ENCODE measurements around the gene NAA80.
"Not testable (repeated sequence)": the region's sequence is repeated elsewhere in the genome, so short reads cannot be mapped to it uniquely, and the experiment has no call there.

Gene NAA80

DNA sequence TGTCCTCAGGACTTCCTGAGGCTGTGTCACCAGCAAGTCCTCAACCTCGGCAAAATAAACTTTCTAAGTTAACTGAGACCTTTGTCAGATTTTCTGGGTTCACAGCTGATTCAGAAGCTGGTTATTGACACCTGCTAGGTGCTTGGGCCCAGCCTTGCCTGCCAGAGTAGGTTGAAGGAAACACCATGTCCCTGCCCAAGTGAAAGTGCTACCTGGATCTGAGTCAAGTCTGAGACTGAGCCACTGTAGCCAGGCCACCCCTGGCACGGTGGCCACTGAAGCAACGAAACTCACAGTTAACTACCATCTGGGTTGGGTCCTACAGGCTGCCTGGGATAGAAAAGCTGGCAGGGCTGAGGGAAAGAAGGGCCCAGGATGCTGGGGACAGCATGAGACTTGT is 15.1 kb upstream of the NAA80 start:
- no peak for DNase-seq (ENCODE audit: low read depth in 2 of 2)

DNA sequence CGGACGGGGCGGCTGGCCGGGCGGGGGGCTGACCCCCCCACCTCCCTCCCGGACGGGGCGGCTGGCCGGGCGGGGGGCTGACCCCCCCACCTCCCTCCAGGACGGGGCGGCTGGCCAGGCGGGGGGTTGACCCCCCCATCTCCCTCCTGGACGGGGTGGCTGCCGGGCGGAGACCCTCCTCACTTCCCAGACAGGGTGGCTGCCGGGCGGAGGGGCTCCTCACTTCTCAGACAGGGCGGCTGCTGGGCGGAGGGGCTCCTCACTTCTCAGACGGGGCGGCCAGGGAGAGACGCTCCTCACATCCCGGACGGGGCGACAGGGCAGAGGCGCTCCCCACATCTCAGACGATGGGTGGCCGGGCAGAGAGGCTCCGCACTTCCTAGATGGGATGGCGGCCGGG is 12.8 kb upstream of the NAA80 start:
- DNase-seq (ENCODE audit: low read depth in 2 of 2) = not testable (repeated sequence)

DNA sequence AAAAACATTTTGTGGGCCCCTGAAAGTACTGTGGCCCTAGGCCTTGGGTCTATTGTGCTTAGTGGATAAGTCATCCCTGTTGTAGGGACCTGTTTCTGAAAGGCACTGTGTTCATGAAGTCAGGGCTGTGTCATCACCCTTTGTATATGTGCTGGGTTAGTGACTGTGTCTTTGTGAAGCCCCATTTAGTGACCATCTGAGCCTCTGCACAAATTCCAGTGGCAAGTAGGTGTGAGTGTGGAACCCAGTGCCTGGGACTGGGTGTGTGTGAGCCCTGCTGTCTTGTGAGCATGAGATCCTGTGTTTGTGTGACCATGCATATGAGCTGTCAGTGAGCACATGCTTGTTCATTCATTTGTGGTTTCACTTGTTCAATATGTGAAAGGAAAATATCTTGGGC is 5.4 kb upstream of the NAA80 start:
- no peak for DNase-seq (ENCODE audit: low read depth in 2 of 2)

DNA sequence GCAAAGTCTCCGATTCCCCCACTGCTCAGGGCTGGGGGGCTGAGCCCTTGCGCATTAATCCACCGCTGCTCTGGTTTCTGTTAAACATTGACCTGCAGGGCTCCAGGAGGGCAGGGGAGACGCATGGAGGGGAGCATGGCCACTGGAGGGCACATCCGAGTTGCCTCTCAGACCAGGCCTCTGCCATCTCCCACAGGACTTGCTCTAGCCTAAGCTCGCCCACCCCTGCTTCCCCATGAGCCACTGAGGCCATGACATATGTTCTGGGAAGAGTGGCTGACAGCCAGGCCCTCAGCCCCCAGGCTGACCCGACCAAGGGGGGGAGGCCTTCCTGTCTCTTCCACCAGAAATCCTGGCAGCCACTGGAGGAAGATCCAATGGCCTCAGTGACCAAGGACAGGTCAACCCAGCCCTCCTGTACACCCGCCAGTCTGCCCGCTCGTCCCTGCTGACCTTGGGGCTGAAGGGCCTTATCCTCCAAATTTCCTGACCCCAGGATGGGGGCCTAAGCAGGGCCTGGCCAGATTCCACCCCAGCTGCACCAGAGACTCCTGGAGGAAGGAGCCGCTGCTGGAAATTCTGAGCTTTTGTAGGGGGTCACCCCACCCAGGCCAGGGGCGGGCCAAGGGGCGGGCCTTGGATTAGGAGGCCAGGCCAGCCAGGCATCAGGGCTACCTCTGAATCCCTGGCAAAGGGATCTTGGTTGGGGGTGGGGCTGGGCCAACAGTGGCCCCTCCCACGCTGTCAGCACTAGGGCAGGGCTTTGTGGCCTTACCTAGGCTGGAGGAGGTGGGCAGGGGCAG is 4.0 kb upstream of the NAA80 start, which contains the start of gene HYAL1:
TSS of gene HYAL1 (minus strand) at position 562 of the 803 bp plus-strand sequence. CDS start 618 bp downstream, outside the sequence.
- no peak for DNase-seq (ENCODE audit: low read depth in 2 of 2)

DNA sequence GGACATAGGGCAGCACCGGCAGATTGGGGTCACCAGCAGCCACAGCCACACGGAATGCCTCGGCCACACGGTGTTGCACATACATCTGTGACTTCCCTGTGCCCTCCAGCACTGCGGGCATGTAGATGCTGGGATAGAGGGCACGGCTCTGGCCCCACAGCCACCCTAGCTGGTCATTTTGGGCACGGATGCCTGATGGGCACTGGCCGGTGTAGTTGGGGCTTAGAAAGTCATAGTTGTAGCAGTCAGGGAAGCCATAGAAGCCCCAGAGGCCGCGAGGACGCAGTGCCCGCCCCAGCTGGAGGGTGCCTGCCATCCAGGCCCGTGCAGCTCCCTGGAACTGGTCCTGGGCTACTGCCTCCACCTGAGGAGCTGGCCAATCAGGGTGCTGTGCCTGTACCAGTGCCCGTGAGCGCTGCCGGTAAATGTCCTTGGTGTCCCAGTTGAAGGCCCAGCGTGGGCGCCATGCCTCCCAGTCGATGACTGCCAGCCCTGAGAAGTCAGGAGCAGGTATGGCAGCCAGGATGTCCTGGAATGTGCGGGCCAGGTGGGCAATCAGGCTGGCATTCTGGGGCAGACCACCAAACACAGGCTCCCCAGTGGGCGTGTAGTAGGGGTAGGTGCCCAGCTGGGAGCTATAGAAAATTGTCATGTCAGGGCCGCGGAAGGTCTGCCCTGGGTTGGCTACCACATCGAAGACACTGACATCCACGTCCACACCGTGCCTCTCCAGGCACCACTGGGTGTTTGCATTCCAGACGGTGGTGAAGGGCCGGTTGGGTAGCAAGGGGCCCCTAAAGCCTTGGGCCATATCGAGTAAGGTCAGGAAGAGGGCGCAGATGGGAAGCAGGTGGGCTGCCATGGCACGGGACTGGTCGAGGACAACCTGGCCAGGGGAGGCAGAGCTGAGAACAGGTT is 3.1 kb upstream of the NAA80 start:
- DNase-seq (ENCODE audit: low read depth in 2 of 2) = no peak

DNA sequence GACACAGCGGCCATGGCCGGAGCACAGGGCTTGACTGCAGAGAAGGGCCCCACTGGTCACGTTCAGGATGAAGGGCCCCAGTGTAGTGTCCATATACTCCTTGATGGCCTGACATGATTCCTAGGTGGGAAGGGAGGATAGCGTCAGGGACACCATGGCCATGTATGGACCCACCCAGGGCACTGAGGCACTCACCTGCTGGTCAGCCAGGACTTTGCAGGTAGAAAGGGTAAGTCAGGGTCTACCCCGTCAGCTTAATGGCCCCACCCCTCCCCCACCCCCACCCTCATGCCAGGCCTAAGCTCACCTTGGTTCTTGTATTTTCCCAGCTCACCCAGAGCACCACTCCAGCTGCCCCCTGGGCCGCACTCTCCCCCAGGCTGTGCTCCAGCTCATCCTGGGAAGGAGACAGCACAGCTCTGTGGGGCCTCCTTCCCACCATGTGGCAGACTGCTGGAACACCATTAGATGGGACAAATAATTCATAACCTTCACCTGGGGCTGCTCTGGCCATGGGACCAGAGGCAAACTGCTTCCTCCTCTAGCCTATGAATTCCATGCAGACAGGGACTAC is 1.6 kb upstream of the NAA80 start:
- DNase-seq (ENCODE audit: low read depth in 2 of 2) = no peak

DNA sequence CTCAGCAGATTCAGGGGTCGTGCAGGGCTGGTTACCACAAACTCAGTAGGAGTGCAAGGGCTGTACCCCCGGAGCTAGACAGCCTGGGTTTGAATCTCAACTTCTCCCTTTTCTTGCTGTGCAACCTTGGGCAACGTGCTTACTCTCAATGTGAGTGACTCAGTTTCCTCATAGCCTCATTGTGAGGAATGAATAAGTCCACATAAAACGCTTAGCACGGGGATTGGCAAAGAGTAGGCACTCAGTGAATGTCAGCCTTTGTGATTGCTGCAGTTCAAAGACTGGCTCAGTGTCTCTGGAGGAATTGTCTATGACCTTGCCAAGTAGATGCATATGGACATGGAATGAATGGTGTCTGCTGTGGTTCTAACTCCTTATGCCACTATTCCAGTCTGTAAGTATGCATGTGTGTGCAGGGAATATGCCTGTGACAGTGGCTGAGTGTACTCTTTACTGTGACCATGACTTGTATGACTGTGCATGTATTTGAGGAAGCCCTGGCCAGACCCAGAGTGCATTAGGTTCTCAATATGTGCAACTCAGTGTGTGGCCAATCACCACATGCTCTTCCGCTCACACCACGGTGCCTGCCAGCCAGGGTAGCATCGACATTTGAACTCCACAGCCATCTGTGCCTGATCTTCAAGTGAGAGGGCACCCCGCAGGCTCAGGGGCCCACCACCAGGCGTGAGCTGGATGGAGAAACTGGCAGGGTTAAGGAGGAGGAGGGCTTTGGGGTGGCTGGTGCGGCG is 900 bp upstream of the NAA80 start:
- no peak for DNase-seq (ENCODE audit: low read depth in 2 of 2)

DNA sequence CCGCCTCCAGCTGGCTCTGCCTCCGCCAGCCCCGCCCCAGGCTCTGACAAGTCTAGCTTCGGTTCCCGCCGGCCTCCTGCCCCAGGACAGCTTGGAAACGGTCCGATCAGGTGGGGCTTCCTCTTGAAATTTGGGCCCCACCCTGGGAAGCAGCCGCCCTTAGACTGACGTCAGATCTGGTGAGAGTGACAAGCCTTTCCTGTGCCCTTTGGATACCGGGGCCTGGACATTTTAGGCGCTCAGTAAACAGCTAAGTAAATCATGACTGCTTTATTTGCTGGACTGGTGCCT is 378 bp upstream of the NAA80 start:
- DNase-seq (ENCODE audit: low read depth in 2 of 2) = no peak

DNA sequence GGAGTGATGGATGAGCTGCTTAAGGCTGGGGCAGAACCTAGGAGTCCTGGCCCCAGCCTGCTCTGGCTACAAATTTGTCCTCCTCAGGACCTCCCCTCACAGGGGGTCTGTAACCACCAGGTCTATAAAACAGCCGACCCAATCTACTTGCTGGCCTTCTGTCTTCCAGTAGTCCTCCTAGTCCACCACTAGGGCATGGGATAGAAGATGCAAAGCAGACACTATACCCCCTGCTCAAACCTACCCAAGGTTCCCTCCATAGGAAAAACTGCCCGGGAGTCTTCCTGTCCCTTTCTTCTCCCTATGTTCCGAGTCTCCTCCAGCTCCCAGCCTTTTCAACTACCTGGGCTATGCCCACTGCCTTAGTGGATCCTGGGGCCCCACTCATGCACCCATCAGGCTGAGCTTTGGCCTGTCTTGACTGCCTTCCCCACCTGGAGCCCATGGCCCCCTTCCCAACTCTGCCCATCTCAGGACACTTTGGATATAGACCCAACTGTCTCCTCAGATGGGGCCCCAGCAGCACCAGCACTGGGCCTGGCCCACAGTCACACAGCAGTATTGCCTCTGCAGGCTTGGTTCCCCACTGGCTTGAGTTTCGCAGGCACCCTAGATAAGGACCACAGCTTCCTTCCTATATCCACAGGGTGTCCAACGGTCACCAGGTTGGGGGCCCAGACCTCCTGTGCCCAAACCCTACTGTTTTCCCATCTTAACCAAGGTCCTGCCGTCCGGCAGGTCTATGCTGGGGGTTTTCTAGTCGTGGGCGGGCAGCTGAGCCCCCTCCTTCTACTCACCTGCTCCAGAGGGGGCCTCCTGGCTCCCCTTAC is 1.1 kb downstream of the NAA80 start:
- DNase-seq (ENCODE audit: low read depth in 2 of 2) = no peak

DNA sequence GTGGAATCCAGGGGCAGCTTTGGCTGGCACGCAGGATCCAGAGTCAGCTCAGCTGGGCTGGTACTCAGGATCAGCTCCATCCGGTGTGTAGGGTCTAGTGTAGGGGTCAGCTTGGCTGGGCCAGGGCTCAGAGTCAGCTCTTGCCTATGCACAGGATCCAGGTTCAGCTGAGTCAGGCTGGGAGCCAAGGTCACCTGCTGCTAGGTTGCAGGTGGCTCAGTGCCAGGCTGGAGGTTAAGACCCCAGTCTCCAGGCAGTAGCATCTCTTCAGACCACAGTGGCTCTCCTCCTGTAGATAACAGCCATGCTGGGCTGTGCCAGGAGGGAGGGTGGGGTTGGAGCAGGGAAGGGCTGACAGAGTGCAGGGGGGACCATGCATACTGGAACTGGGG is 1.8 kb downstream of the NAA80 start:
- DNase-seq (ENCODE audit: low read depth in 2 of 2) = no peak

DNA sequence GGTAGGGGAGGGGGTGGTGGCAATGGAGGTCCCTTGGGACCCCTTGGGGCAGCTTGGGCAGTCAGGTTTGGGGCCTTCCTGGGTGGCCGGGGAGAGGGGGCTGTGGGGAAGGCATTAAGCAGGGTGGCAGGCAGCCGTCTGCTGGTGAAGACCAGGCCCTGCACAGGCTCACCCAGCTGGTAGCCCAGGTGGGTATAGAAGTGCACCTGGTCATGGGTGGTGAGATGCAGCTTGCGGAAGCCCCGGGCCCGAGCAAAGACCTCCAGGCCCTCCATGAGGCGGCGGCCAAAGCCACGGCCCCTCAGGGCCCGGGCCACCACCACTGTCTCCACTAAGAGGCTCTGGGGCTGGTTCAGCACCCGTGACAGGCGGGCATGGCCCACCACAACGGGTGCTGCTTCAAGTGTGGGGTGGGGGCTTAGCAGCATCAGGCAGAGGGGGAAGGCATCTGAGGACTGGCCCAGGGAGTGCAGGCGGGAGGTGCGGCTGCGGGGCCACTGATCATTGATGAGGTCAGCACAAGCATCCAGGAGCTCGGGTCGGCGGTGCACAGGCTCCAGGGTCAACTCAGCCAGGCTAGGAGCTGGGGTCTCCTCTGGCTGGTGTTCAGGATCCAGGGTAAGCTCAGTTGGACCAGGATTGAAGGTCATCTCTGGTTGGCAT is 2.4 kb downstream of the NAA80 start:
- no peak for DNase-seq (ENCODE audit: low read depth in 2 of 2)

DNA sequence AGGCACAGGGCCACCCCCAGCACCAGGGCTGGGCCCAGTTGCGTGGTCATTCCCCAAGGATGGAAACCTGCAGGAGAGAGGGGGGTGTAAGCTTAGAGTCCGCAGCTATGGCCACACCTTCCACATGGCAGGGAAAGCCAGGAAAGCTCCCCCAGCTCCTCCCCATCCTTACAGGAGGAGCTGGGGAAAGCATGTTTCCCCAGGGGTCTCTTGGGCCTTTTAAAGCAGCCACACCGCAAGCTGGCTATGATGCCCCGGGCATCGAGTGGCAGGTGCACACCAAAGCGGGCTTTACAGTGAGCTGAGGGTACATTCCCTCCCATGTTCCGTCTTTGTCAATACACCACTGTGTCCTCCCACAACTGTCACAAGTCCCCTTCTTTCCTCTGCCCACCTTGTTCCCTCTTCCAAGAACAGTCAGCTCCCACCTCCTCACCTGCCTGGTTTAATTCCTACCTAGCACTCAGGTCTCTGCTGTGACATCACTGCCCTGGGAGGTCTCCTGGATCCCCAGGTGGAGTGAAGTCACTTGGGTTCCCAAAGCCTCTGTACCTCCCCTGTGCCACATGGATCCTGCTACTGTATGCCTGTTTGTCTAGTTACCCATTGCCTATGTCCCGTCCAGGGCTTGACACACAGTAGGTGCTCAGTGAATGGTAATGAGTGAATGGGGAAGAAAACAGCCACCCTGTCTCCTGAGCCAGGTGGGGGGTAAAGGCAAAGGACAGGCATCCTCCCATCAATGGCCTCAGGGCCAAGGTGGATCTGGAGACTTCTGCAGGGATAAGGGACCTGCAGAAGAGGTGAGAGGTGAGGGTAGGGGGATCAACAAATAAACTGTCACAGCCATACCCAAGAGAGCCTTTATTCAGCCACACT is 3.4 kb downstream of the NAA80 start:
- no peak for DNase-seq (ENCODE audit: low read depth in 2 of 2)

DNA sequence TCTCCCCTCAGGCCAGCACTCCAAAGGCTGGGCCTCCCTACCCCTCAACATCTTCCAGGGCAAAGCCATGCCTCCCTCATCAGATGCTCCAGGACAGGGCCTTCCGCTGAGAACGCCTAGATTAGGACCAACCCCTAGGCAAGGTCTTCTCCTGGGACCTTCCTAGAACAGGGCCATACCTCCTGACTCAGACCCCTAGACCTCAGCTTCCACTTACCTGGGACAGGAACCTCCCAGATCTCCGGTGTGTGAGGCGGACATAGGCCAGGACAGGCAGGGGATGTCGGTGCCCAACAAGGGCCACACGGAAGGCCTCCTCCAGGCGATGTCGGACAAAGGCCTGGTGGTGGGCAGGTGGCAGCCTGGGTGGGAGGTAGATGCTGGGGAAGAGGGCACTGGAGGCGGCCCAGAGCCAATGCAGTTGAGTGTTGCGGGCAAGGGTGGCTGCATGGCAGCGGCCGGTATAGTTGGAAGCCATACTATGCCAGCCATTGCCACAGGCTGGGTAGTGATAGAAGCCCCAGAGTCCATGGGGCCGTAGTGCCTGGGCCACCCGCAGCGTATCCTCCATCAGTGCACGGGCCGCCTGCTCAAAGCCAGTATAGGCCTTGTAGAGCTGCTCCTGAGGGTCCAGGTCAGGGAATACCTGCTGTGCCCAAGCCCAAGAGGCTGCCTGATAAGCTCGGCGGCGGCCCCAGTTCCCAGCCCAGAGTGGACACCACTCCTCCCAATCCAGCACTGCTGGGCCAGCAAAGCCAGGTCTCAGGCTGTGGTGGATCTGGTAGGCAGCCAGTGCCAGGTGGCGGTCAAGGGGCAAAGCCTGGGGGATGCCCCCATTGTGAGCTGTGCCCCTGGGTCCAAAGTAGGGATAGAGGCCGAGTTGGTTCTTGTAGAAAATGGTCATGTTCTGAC is 4.5 kb downstream of the NAA80 start:
- DNase-seq (ENCODE audit: low read depth in 2 of 2) = no peak

DNA sequence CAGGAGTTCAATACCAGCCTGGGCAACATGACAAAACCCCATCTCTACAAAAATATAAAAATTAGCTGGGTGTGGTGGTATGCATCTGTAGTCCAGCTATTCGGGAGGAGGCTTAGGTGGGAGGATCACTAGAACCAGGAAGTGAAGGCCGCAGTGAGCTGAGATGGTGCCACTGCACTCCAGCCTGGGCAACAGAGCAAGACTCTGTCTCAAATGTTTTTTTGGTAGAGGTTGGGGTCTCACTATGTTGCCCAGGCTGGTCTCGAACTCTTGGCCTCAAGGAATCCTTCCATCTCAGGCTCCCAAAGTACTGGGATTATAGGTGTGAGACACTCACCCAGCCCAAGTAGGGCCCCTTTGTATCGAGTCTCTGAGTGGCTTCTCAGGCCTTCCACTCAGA is 5.1 kb downstream of the NAA80 start:
- no peak for DNase-seq (ENCODE audit: low read depth in 2 of 2)

DNA sequence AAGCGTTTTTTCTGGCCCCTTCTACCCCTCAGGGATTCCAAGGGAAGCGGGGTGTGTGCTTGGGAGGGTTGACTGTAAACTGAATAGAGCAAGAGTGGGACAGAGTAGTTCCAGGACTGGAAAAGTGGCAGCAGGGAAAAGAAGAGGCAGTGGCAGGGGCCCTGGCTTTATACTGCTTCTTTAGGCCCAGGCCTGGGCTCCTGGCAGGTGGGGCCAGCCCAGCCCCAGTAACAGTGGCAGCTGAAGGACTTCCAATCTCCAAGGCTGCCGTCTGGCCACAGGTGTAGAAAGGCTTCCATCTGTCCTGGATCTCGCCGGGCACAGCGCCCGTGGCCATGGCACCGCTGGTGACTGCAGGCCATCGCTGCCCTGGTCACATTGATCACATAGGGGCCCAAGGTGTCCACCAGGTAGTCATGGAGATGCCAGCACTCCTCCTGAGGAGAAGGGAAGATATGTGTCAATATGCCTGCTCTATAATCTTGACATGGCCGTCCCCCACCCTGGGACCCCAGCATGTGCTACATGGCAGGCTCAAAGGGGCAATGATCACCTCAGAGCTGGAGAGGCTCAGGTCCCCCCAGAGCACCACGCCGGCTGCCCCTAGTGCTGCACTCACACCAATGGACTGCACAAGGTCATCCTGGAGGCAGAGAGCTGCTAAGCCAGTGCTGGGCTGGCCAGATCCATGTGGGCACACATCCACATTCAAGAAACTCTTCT is 6.0 kb downstream of the NAA80 start:
- DNase-seq (ENCODE audit: low read depth in 2 of 2) = no peak

DNA sequence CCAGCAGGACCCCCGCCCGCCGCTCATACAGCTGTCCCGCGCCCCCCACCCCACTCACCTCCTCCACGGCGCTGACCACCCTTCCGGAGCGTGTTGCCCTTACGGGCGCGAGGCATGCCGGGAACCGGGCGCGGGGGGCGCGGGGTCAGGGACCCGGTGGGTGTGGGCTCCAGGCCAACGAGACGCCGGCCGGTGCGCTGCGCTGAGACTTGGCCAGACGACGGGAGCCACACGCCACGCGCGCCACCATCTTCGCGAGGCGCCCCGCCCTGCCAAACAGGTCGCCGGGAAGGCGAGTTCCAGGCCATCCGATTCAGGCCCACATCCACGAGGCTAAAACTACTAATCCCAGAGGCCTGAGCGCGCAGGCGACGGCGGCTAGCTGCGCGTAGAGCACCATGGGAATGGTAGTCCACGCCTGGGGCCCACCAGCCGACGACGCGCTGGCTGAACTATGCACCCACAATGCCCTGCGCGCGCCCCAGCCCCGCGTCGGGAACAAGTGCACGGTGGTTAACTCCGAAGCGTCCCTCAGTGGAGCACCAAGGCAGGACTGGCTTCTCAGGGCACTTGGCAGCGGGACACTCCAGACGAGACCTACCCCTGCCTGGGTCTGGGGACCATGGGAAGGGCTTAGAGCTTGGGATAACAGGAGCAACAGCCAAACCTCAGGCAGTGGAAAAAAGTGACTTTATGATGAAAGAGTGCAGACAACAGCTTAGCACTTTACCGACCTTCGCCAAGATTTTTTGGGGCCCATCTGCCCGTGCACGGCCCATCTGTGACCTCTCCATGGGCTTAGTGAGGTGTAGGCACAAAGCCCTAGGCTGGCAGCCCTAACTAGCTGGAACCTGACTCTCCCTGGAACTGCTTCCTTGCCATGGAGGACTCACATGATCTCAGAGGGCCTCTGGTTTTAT is 6.8 kb downstream of the NAA80 start, which contains the start of gene IFRD2:
TSS of gene IFRD2 (minus strand) at position 271 of the 920 bp plus-strand sequence. CDS start at position 116, 155 bp downstream.
- peak; percentile 87 for DNase-seq (ENCODE audit: low read depth in 2 of 2)

Data from stimulated activated CD8-positive, alpha-beta memory T cell treated with anti-CD3 and anti-CD28 coated beads, Interleukin-7, amount 100 ng/mL, for 1 hour (primary cell).